GM23338 (cell line): ENCODE data around the gene RPL28.

Experiments
- CTCF ChIP-seq, 2 experiments: fragments of 200-600 bp in 1 of 2; sonication (generic) in 1 of 2; conservative IDR thresholded peaks; 2 replicates each; pipeline versions ENCODE4 v1.5.1 to v1.6.1; 2016 to 2017; ENCODE audit warnings: antibody characterized with exemption in 2 of 2, low read depth in 2 of 2, mild to moderate bottlenecking in 2 of 2, moderate library complexity in 1 of 2
- EZH2 ChIP-seq: fragments of 200-600 bp; sonication (generic); IDR thresholded peaks from one replicate; pipeline ENCODE4 v1.8.0; 2017; ENCODE audit warnings: antibody characterized with exemption, mild to moderate bottlenecking, low read depth; ENCODE audit not compliant: unreplicated experiment
- ZNF114 ChIP-seq: fragments of 250-450 bp; sonication (Bioruptor Pico); IDR thresholded peaks from 2 replicates; pipeline ENCODE4 v1.5.0; 2020; ENCODE audit warnings: mild to moderate bottlenecking, moderate library complexity
- ZNF462 ChIP-seq: fragments of 250-450 bp; sonication (Bioruptor Pico); IDR thresholded peaks from 2 replicates; pipeline ENCODE4 v1.5.0; 2020; ENCODE audit warnings: mild to moderate bottlenecking, moderate library complexity

DNA sequence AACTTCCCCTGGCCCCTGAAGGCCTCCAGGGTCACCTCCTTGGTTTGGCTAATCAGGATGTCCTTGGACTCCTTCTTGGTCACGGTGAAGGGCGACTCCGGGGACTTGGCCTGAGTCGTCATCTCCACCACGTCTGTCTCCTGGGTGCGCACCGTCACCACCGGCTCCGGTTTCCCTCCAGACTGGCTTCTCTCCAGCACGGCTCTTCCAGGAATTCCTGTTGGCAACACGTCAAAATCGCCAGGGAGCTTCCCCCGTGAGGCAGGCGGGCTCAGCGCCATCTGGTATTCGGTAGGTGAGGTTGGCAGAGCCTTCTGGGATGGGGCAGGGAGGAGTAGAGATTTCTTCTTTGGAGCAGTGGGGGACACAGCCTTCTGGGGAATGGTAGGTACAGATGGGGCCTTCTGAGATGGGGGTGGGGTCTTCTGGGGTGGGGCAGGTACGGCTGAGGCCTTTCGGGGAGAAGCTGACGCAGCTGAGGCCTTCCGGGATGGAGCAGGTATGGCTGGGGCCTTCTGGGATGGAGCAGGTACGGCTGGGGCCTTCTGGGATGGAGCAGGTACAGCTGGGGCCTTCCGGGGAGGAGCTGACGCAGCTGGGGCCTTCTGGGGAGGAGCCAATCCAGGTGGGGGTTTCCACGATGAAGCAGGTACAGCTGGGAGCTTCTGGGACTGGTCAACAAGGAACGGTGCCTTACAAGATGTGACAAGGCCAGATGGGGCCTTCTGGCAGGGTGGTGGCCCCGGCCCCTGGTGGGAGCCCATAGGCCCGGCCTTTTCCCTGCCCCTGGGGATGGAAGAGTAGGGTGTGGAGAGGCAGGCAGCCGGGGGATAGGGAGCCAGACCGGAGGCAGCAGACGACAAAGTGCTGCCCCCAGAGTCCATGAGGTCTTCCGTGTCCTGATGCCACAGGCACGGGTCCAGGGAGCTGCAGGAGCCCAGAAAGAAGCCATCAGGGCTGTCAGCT lies 26.5 kb upstream of the RPL28 start:
- TF ChIP-seq EZH2 (no peak), CTCF (conservative IDR thresholded peaks at IDR 0.05; ENCODE audit: low read depth in 2 of 2) (no peak), ZNF462 (no peak), ZNF114 (CRISPR knock-in tag) (no peak)
